GM18873 (cell line): ENCODE results near the gene CRADD.
"Not testable (repeated sequence)": the region's sequence is repeated elsewhere in the genome, so short reads cannot be mapped to it uniquely, and the experiment has no call there.

Source experiments
- ATAC-seq: cut with Tn5 transposase; IDR thresholded peaks from one replicate; pipeline ENCODE4 v1.9.1; 2021; ENCODE audit warnings: mild to moderate bottlenecking, moderate library complexity, moderate number of reproducible peaks; ENCODE audit not compliant: unreplicated experiment, low FRiP score

Gene CRADD

DNA sequence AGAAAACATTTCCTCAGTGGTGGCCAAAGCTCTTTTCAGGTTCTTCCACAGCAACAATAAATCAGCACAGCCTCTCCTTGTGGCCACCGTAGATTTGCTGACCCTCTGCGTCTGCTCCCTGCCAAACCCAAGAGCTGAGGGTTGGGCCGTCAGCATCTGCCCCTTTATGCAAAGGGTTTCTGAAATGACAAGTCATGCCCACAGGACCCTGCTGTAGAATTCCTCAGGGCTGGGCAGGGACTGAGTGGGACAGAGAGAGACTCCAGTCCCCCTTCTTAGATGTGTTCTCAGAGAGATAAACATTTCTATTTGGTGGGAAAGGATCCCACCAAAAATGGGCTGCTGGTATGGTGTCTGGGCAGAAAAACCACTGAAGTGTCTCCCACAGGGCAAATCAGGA, 238.2 kb downstream of the CRADD start:
- no peak for ATAC-seq

DNA sequence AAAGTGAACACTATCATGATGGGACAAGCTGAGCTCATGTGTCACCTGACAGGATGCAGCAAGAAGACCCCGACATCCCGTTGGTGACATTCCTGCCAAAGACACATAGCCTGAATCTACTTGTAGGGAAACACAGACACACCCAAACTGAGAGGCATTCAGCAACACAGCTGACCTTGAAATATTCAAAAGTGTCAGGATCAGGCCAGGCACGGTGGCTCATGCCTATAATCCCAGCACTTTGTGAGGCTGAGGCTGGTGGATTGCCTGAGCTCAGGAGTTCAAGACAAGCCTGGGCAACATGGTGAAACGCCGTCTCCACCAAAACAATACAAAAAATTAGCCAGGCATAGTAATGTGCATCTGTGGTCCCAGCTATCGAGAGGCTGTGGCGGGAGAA, 239.2 kb downstream of the CRADD start:
- ATAC-seq, result no peak

DNA sequence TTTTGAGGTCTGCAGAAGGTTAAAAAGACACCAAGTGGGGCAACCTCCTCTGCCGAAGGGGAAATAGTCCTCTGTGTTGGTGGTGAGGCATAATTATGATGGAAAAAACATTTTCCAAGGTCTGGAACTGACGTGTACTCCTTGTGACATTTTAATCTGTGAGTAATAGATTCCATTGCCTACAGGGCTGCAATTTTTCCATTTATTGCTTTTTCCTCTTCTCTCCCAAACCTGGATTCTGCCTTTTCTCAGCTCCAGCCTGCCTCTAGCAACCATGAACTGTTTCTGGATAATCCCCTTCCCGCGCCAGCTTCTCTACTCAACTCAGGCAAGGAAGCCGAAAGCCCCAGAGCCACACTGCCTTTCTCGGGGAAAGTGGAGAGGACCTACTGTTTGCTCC, 241.1 kb downstream of the CRADD start:
- ATAC-seq, result no peak

DNA sequence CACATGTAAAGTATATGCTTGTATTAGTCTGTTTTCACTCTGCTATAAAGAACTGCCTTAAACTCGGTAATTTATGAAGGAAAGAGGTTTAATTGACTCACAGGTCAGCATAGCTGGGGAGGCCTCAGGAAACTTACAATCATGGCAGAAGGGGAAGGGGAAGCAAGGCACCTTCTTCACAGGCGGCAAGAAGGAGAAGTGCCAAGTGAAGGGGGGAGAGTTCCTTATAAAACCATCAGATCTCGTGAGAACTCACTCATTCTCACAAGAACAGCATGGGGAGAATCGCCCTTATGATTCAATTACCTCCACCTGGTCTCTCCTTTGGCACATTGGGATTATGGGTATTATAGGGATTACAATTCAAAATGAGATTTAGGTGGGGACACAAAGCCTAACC, 241.7 kb downstream of the CRADD start:
- no peak for ATAC-seq

DNA sequence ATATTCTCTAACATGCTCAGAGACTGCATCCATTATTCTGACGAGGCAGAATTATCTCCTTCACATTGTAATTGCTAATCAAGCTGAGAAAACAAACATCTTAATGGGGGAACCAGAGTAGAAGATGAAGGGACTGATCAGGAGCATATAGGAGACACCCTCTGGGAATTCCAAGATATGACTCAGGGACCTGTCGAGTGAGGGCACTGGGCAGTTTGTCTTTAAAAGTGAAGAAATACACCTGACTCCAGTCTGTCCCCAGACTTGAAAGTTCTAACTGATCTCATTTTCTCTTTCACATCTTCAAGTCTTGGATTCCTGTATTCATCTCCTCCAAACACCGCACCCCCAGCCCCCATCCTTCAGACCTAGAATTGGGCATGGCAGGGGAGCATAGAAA, 244.3 kb downstream of the CRADD start:
- ATAC-seq, result no peak

DNA sequence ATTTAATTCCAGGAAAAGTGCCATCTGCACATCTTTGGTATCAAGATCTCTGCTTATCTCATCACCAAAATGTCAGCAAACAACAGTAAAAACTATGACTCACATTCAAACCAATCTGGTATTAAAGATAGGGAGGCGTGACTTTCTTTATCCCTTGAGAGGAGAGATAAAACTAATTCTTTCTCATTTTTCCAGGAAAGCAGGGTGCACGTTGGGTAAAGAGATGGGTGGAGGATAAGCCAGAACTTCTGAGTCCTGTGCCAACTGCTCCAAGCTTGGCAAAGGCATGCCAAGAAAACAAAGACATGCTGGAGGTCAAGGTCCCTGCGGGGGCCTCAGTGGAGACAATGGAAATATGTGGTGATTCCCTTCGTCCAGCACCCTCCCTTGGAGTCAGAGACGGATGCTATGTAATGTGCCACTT, 245.4 kb downstream of the CRADD start:
- ATAC-seq, result no peak

DNA sequence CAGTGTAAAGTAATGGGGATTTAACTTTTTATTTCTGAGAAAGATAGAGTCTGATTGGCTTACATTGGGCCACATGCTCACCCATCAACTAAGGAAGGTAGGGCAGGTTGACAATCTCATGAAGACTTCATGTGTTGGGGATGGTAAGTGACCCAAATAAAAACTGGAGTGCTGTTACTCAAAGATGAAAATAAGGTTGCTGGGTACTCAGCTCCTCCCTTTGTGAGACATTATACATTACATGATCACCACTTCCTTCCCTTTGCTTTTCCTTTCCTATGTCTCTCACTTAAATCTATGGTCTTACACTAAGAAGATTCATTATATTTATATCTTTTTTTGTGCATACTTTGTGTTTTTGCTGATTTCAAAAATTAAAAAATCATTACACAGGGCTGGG, 247.2 kb downstream of the CRADD start:
- ATAC-seq, result no peak

DNA sequence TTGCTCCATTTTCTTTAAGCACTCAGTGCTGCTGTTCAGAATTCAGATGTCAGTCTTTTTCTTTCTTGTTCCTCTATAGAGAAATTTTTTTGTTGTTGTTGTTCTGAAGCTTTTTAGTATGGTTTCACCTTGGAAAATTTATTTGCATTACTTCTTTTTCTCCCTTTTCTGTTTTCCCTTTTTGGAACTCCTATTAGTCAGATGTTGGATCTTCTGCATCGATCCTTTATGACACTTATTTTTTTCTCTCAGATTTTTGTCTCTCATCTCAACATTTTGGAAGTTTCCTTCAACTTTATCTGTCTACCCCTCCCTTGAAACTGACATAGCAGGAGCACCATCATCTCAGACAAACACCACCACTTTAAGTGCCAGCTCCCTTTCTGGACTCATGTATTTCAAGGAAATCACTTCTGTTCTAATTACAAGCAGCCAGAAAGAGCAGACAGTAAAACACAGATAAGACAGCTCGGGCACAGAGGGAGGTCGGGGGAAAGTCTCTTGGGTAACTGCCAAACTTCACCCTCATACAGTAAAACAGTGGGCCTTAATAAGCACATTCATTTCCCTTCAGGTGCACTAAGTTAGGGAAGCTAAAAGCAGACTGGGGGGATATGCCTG, 248.5 kb downstream of the CRADD start:
- ATAC-seq, result no peak

DNA sequence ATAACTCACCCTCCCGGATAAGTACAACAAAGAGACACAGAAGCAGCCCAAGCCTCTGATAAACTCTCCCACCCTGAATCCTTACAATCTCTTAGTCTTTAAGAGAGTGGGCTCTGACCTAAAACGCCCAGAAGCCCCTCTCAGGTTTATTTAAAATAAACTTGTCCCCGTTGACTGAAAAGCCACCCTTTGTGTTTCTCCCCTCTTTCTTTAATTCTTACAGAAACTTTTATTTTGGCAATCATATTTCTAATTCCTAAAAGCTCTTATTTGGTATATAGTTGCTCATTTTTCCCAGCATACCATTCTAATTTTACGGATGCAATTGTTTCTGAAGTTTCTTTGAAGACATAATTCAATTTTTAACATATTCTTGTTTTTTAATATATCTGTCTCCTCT, 249.1 kb downstream of the CRADD start:
- ATAC-seq, result no peak

DNA sequence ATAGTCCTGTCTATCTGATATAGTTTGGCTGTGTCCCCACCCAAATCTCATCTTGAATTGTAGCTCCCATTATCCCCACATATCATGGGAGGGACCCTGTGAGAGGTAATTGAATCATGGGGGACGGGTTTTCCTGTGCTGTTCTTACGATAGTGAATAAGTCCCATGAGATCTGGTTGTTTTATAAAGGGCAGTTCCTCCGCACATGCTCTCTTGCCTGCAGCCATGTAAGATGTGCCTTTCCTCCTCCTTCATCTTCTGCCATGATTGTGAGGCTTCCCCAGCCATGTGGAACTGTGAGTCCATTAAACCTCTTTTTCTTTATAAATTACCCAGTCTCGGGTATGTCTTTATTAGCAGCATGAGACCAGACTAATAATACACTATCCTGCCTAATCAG, 251.9 kb downstream of the CRADD start:
- not testable (repeated sequence) for ATAC-seq

DNA sequence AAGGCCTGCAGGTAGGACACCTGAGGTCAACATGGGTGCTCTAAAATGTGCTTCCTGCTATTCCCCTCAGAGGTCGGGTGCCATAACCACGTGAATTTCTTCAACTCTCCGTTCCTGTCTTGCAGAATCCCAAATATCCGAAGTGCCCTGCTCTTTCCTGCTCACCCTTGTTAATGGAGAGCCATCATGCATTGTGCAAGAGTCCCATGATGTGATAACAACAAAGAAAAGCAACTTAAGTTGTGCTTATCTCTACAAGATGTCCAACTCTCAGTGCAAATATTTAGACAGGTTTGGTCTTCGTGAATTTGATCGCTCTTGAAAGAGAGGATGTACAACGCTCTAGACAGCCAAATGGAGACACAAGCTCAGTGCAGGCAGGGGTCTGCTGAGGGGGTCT, 260.6 kb downstream of the CRADD start:
- no peak for ATAC-seq

DNA sequence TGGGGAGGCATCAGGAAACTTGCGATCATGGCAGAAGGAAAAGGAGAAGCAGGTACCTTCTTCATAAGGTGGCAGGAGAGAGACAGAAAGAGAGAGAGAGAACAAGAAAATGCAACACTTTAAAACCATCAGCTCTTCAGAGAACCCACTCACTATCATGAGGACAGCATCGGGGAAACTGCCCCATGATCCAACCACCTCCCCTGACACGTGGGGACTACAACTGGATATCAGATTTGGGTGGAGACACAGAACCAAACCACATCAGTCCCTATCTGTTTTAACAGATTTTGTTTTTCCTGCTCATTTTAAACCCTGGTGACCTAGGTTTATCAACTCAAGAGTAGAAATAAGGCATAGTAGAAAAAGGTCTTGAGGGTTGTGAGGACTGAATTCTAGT, 261.1 kb downstream of the CRADD start:
- no peak for ATAC-seq

DNA sequence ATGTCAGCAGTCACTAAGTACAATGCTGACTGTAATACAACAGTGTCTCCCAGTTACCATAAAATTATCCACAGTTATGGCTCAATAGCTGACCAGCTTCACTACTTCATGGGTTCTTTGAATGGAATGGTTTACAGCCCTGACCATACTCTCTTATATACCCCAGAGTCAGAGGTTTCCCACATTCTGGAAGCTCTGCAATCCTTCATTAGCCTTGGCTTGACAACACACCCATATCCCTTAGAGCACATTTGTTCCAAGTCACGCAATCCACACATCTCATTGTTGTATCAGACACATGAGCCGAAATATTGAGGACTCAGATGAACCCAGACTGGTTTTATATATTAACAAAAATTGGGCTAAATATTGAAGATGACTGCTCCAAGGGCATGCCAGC, 261.8 kb downstream of the CRADD start:
- ATAC-seq, result no peak

DNA sequence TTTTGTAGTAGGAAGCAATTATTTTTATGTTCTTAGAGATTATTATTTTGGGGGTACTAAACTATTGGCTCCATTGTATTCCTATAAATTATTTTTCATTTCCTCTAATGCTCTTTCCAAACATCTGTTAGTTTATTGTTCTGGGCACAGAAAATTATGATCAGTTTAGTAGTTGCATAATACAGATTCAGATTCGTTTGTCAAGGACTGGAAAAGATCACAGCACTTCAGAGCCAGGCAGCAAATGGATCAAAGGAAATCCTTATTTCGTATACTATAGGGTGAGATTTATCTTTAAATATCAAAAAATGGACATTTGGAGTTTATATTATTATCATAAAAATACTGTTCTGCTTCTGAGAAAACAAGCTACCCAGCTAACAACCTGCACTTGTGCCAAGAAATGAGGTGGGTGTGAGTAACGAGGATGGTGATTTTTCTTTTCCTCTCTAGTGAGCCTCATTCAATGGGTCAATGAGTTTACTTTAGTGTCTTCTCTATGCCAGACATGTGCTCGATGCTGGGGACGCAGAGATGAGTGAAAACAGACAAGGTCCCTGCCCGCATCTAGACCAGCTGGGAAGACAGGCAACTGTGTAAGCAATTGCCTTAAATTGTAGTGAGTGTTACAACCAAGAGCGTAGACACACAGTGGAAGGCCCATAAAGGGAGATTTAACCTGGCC, 262.6 kb downstream of the CRADD start:
- no peak for ATAC-seq

DNA sequence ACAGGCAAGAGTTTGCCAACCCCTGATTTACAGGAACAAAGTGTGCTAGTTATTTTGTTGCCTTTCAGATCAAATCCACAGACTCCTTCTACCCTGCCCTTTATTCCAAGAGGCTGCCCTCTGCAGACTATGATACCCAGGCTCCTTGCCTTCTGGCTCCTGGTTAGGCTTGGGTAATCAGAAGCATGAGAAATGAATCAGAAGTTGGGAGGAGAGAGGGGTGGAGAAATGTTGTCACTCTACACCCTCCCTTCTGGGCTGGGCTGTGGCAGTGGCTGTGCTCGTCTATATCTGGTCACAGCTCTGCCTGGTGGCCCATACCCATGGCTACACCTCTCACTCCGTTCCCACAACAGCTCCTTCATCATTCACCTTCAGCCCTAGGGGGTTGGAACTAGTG, 266.6 kb downstream of the CRADD start:
- ATAC-seq, result no peak

DNA sequence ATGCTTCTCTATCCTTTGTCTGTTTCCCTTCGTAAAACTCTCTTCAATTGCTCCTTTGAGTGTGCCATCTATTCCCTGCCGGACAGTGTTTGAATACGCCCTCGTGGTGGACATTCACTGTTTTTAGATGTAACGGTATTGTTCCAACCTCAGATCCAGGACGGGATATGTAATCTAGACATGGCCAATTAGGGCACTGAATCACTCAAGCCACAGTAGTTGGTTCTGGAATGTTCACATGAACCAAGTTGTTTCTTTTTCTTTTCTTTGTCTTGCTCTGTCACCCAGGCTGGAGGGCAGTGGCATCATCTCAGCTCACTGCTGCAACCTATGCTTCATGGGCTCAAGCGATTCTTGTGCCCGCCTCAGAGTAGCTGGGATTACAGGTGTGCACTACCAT, 267.0 kb downstream of the CRADD start:
- no peak for ATAC-seq
